22Rv1 (cell line): Measurements from ENCODE around the gene PRTFDC1.

ENCODE experiments used
- H3K27ac ChIP-seq: fragments of 450-650 bp; 2 replicates; pipeline ENCODE4 v1.5.1; 2017
- CTCF ChIP-seq: fragments of 450-650 bp; IDR thresholded peaks from 2 replicates; pipeline ENCODE4 v1.5.1; 2017; ENCODE audit warnings: mild to moderate bottlenecking
- ZFX ChIP-seq: fragments of 450-650 bp; IDR thresholded peaks from 2 replicates; pipeline ENCODE4 v1.6.1; 2017; ENCODE audit warnings: antibody characterized with exemption, borderline replicate concordance

PRTFDC1 gene

GRCh38 chr10:24989867-24990266 is 37.5 kb upstream of the PRTFDC1 start:
- TF ChIP-seq CTCF (no peak), ZFX (no peak)
- H3K27ac ChIP-seq, result no peak overlapping the region

DNA sequence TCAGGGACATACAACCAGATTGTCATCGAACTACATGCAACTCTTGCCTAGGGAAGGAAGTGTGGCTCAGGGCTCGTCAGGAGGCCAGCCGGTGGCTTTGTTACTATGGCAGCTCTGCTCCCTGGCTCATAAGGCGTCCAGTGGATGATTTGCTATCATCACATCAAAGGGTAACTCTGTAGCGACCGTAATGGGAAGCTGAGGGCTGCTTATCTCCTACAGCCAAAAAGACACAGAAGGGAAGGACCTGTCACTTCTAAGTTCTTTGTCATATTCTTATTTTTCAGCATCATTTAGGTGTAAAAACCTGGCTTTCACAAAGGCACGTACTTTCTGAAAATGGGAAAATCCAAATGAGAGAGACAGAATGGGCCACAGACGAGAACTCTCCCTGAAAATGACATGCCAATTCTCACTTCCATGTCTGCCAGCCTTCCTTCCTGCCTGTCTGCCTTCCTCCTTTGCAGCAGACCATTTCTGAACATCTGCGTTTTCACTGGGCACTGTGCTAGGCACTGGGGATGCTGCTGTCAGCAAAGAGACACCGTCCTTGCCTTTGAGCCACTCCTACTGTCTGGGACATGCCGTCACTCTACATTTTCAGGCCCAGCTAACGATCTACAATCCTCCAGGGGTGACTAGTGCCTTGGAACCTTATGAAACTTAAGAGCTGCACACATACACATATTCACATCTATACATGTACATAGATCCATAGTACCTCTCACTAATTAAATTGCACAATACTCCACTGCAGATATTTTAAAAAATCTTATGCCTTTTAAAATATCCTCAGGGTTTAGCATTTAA is 36.6 kb upstream of the PRTFDC1 start:
- no peak overlapping the region for H3K27ac ChIP-seq
- no peak for TF ChIP-seq ZFX

DNA sequence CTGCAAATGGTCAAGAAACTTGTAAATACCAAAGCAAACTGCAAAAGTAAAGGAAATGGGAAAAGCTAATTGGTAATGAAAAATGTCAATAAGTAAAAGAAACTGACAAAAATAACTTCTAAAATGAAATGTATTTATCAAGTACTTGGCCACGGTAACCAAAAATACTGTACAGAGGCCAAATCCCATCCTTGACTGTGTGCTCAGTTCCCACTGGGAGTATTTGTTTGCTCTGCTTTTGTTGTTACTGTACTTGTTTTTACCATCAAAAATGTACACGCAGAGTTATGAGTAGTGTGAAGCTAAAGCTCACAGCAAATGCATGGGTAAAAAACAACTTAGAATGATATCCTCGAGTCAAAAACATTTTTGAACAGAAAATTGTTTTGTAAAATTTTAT is 32.5 kb upstream of the PRTFDC1 start:
- TF ChIP-seq ZFX (no peak), CTCF (no peak)
- no peak overlapping the region for H3K27ac ChIP-seq

GRCh38 chr10:24983946-24984345 is 31.5 kb upstream of the PRTFDC1 start:
- no peak overlapping the region for H3K27ac ChIP-seq
- no peak for TF ChIP-seq ZFX
- TF ChIP-seq CTCF, result no peak

DNA sequence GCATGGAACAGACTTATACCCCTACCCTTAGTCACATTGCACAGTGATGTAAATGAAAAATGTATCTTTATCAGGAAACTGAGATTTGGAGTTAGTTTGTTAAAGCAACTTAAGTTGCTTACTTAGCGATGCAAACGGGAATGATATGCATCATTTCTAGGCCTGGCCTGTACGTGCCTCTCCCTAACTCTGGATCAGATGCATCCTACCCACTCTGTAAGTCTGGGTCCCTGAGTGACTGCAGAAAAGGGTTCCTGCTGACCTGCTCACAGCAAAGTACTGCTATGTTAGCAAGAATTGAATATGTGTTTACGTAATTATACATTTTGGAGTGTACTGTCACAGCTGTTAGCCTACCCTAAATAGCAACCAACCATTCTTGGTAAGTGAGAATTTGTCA is 30.7 kb upstream of the PRTFDC1 start:
- no peak for TF ChIP-seq ZFX
- TF ChIP-seq CTCF, result no peak
- no peak overlapping the region for H3K27ac ChIP-seq

DNA sequence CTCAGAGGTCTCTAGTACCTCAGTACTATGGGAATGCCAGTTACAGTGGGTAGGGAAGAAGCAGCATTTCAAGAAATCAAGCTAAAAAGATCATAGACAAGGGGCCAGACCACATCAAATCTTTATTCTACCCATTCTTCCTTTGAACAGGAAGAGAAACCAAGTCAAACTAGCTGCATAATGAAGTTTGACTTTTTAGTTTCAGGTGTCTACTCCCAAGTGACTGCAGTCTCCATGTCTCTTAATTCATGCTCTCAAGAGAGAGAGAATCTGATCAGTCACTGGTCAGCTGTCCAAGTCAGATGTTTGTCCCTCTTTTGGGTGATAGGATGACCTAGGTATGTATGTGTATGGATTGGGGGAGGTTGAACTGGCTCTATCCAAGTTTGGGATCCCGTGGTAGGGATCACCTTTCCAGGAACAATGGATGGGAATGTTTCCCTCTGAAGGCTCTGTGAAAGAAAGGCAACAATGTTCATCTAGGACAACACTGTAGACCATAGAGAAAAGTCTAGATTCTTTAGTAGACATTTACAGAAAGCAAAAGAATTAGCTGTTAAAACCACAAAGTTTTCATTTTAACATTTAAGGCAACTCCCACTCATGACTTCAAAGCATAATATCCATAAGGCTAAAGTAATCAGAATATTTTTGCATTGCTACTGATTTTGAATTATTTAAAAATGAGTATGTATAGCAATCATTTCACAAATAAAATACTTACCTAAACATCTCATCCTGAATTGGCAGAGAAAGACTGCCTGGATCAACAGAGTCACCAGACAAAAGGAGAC is 30.1 kb upstream of the PRTFDC1 start:
- TF ChIP-seq CTCF (no peak), ZFX (no peak)
- H3K27ac ChIP-seq, result no peak overlapping the region

- H3K27ac ChIP-seq, result no peak overlapping the region
- TF ChIP-seq CTCF (no peak), ZFX (no peak)
Measured at GRCh38 chr10:24981161-24981710, 28.8 kb upstream of the PRTFDC1 start.
